HCT116 (cell line): ENCODE results near the gene FGFR4. TPM values are rescaled to one million over a fixed set of nuclear protein-coding genes. Genes with fewer than 3 reads are reported as not detected.

ENCODE experiments used
- ATAC-seq: fragments of 200-7000 bp; cut with Tn5 transposase; 2 replicates; pipeline ENCODE4 v1.9.1; 2020; ENCODE audit warnings: mild to moderate bottlenecking, moderate library complexity
- BruUV-seq: library from RNA; stranded (reverse); fragments of 400-500 nt; replicated peaks from 2 replicates; lab custom pipeline; 2021; lab: Mats Ljungman, UMichigan
- CTCF ChIA-PET: fragments of 300-600 bp; sonication (Branson Sonifier 250); formaldehyde crosslinking; loops from one replicate; lab custom pipeline; 2021; ENCODE audit warnings: antibody characterized with exemption; lab: Charles Lee
- POLR2A ChIA-PET: fragments of 300-600, 350-600 bp; sonication (Branson Sonifier 250); formaldehyde crosslinking; loops from one replicate; lab custom pipeline; 2021; ENCODE audit warnings: antibody characterized with exemption; lab: Charles Lee
- RAD21 ChIA-PET, 2 experiments: fragments of 300-600 bp; sonication (Branson Sonifier 250); formaldehyde crosslinking; loops; one replicate each; lab custom pipeline; 2023; ENCODE audit warnings: low total read pairs in 2 of 2; ENCODE audit not compliant: uncharacterized antibody in 2 of 2, unreplicated experiment in 2 of 2, low non-redundant PET in 1 of 2; lab: Charles Lee
- DNase-seq: peaks from one replicate; pipeline ENCODE4 v3.0.0-alpha.2; 2010; ENCODE audit warnings: low read depth, low spot score
- H2AFZ ChIP-seq: fragments of 200-600 bp; shearing (Covaris generic), sonication (generic); 2 replicates; pipeline ENCODE4 v1.6.1; 2017; ENCODE audit warnings: low read depth, mixed run types, mixed read lengths, antibody characterized with exemption, low read length; ENCODE audit not compliant: poor library complexity, severe bottlenecking
- H3K27ac ChIP-seq: 2 replicates; pipeline ENCODE4 v1.5.1; 2012; ENCODE audit warnings: low read depth, low read length
- H3K27me3 ChIP-seq: fragments of 200-600 bp; sonication (generic); 2 replicates; pipeline ENCODE4 v1.6.1; 2016; ENCODE audit warnings: mixed run types, low read length, mixed read lengths; ENCODE audit not compliant: insufficient read depth
- H3K36me3 ChIP-seq, 2 experiments: fragments of 200-500 bp in 1 of 2; fragments of 200-600 bp in 1 of 2; sonication (Bioruptor generic) in 1 of 2; sonication (generic) in 1 of 2; 2 replicates each; pipeline versions ENCODE4 v1.5.1 to v1.6.1; 2014 to 2016; ENCODE audit warnings: low read length in 2 of 2, inconsistent platforms in 1 of 2, mixed read lengths in 1 of 2, mixed run types in 1 of 2; ENCODE audit not compliant: insufficient read depth in 2 of 2, control insufficient read depth in 1 of 2
- H3K4me1 ChIP-seq, 2 experiments: fragments of 200-600 bp in 1 of 2; sonication (generic) in 1 of 2; 2 replicates each; pipeline versions ENCODE4 v1.5.1 to v1.6.1; 2012 to 2017; ENCODE audit warnings: low read length in 2 of 2, inconsistent platforms in 1 of 2, mild to moderate bottlenecking in 1 of 2, mixed read lengths in 1 of 2, mixed run types in 1 of 2, moderate library complexity in 1 of 2; ENCODE audit not compliant: insufficient read depth in 2 of 2, control insufficient read depth in 1 of 2
- H3K4me2 ChIP-seq: fragments of 200-600 bp; sonication (generic); 2 replicates; pipeline ENCODE4 v1.6.1; 2017; ENCODE audit warnings: mixed run types, low read length, mixed read lengths
- H3K4me3 ChIP-seq, 2 experiments: fragments of 200-600 bp in 1 of 2; sonication (generic) in 1 of 2; replicated peaks in 1 of 2; 2 replicates each; pipeline ENCODE4 v1.5.1; 2011 to 2016; ENCODE audit warnings: low read length in 2 of 2, control low read depth in 1 of 2, low read depth in 1 of 2, mild to moderate bottlenecking in 1 of 2, mixed read lengths in 1 of 2, mixed run types in 1 of 2
- H3K79me2 ChIP-seq: fragments of 200-600 bp; sonication (generic); 2 replicates; pipeline ENCODE4 v1.6.1; 2017; ENCODE audit warnings: mild to moderate bottlenecking, mixed run types, low read length, moderate library complexity, mixed read lengths; ENCODE audit not compliant: insufficient read depth
- H3K9ac ChIP-seq: fragments of 200-600 bp; sonication (generic); 2 replicates; pipeline ENCODE4 v1.6.1; 2016; ENCODE audit warnings: low read length, mixed read lengths
- H3K9me2 ChIP-seq: fragments of 200-600 bp; sonication (generic), shearing (Covaris generic); 2 replicates; pipeline ENCODE4 v1.6.1; 2017; ENCODE audit warnings: mixed run types, mild to moderate bottlenecking, moderate library complexity; ENCODE audit not compliant: insufficient read depth
- H3K9me3 ChIP-seq, 2 experiments: fragments of 200-500 bp in 1 of 2; fragments of 200-600 bp in 1 of 2; sonication (Bioruptor generic) in 1 of 2; sonication (generic) in 1 of 2; 2 replicates each; pipeline ENCODE4 v1.6.1; 2014 to 2017; ENCODE audit warnings: low read length in 2 of 2, mixed read lengths in 2 of 2, inconsistent platforms in 1 of 2, low read depth in 1 of 2, mild to moderate bottlenecking in 1 of 2, mixed run types in 1 of 2, moderate library complexity in 1 of 2; ENCODE audit not compliant: control insufficient read depth in 1 of 2, insufficient read depth in 1 of 2
- H4K20me1 ChIP-seq: fragments of 200-600 bp; sonication (generic), shearing (Covaris generic); 2 replicates; pipeline ENCODE4 v1.6.1; 2017; ENCODE audit warnings: mixed run types, mild to moderate bottlenecking, moderate library complexity; ENCODE audit not compliant: insufficient read depth
- CTCF ChIP-seq, 3 experiments: fragments of 200-600 bp in 1 of 3; sonication (generic) in 1 of 3; IDR thresholded peaks in 2 of 3; conservative IDR thresholded peaks in 1 of 3; 2 replicates each; pipeline ENCODE4 v1.5.1; 2012 to 2017; ENCODE audit warnings: low read depth in 2 of 3, low read length in 2 of 3, antibody characterized with exemption in 1 of 3, borderline replicate concordance in 1 of 3, control low read depth in 1 of 3, mild to moderate bottlenecking in 1 of 3, mixed read lengths in 1 of 3, mixed run types in 1 of 3, moderate library complexity in 1 of 3; ENCODE audit not compliant: insufficient read depth in 1 of 3
- ELF1 ChIP-seq: IDR thresholded peaks from 2 replicates; pipeline ENCODE4 v1.6.1; 2012; ENCODE audit warnings: low read depth, borderline replicate concordance
- POLR2A ChIP-seq: IDR thresholded peaks from 2 replicates; pipeline ENCODE4 v1.7.0; 2011; ENCODE audit warnings: borderline replicate concordance; ENCODE audit not compliant: insufficient read depth, insufficient read length; ENCODE audit errors: extremely low read depth
- POLR2AphosphoS5 ChIP-seq: IDR thresholded peaks from 2 replicates; pipeline ENCODE4 v1.6.1; 2011; ENCODE audit warnings: mild to moderate bottlenecking, low read depth, low read length, moderate library complexity
- SIN3A ChIP-seq: IDR thresholded peaks from 2 replicates; pipeline ENCODE4 v1.6.1; 2012; ENCODE audit warnings: low read depth
- SP1 ChIP-seq: IDR thresholded peaks from 2 replicates; pipeline ENCODE4 v1.6.1; 2012; ENCODE audit warnings: low read depth
- SRF ChIP-seq: IDR thresholded peaks from 2 replicates; pipeline ENCODE4 v1.6.1; 2012; ENCODE audit warnings: low read depth
- YY1 ChIP-seq: IDR thresholded peaks from 2 replicates; pipeline ENCODE4 v1.6.1; 2011; ENCODE audit warnings: low read length, low read depth, moderate library complexity, mild to moderate bottlenecking; ENCODE audit not compliant: insufficient replicate concordance; ENCODE audit errors: extremely low read depth
- ZBTB33 ChIP-seq: IDR thresholded peaks from 2 replicates; pipeline ENCODE4 v1.6.1; 2011; ENCODE audit warnings: mild to moderate bottlenecking, low read length, moderate library complexity; ENCODE audit not compliant: insufficient replicate concordance; ENCODE audit errors: extremely low read depth
- intact Hi-C: fragments of 100-400 bp; cut with micrococcal nuclease; formaldehyde crosslinking; loops from 2 replicates; pipeline ENCODE4 v1.10.0; 2022
- total RNA-seq: library from RNA; stranded (reverse); gene quantifications from one replicate; pipeline ENCODE4 v1.2.1, GENCODE V29; 2021; ENCODE audit not compliant: unreplicated experiment

The FGFR4 gene
- total RNA-seq, 1 experiment from 2014 or later: 78.1 TPM

- no peak overlapping the region for H3K4me2 ChIP-seq
- ChIA-PET RAD21 (no interaction called here), POLR2A (no interaction called here), CTCF (no interaction called here)
- no peak for DNase-seq
- H3K36me3 ChIP-seq: peaks cover 13 to 21% of the 10 kb centered on the region in 2 experiments
- ATAC-seq: no peak
- TF ChIP-seq SP1 (no peak), POLR2AphosphoS5 (no peak), ELF1 (no peak), SRF (no peak)
- no peak overlapping the region for H3K4me3 ChIP-seq
- H3K79me2 ChIP-seq: peaks cover 7% of the 10 kb centered on the region
- no peak overlapping the region for H3K27ac ChIP-seq
- no TSS peak for BruUV-seq
- no peaks in the 10 kb centered on the region for H3K4me1 ChIP-seq
- no peaks in the 10 kb centered on the region for H3K27me3 ChIP-seq
- H3K9me3 ChIP-seq: no peaks in the 10 kb centered on the region
- H2AFZ ChIP-seq: no peak overlapping the region
- H4K20me1 ChIP-seq: no peaks in the 10 kb centered on the region
- no peak overlapping the region for H3K9ac ChIP-seq
- intact Hi-C loops: no loop called here
- no peaks in the 10 kb centered on the region for H3K9me2 ChIP-seq
Measured at GRCh38 chr5:177043958-177044357, 42.8 kb upstream of the FGFR4 start.

GRCh38 chr5:177044641-177045040 is 42.1 kb upstream of the FGFR4 start:
- Histone ChIP-seq H3K9me3 (no peaks in the 10 kb centered on the region), H3K27ac (no peak overlapping the region), H4K20me1 (no peaks in the 10 kb centered on the region), H3K36me3 (peaks cover 15 to 21% of the 10 kb centered on the region in 2 experiments), H3K4me2 (no peak overlapping the region), H3K4me1 (no peaks in the 10 kb centered on the region), H3K4me3 (no peak overlapping the region), H2AFZ (no peak overlapping the region), H3K9ac (no peak overlapping the region), H3K27me3 (no peaks in the 10 kb centered on the region), H3K79me2 (peaks cover under 1% of the 10 kb centered on the region; the same call in 1 of the 2 replicates), H3K9me2 (no peaks in the 10 kb centered on the region)
- no peak for DNase-seq
- ChIA-PET RAD21 (no interaction called here), POLR2A (no interaction called here), CTCF (no interaction called here)
- no peak for ATAC-seq
- TF ChIP-seq SRF: no peak
- TF ChIP-seq POLR2AphosphoS5: no peak
- TF ChIP-seq YY1: no peak
- no peak for TF ChIP-seq CTCF (IDR thresholded peaks at IDR 0.05 in 2 of 3, conservative IDR thresholded peaks at IDR 0.05 in 1 of 3; ENCODE audit: borderline replicate concordance in 1 of 3, insufficient read depth in 1 of 3, low read depth in 2 of 3, low read length in 2 of 3)
- no peak for TF ChIP-seq POLR2A
- TF ChIP-seq SIN3A: no peak
- no peak for TF ChIP-seq ZBTB33
- no peak for TF ChIP-seq ELF1
- BruUV-seq: no TSS peak
- intact Hi-C loops: no loop called here
